Suprapubic skin (tissue), 4 donors: ENCODE data around the gene PPP2R2B. TPM values are rescaled to one million over a fixed set of nuclear protein-coding genes. Genes with fewer than 3 reads are reported as not detected.

Experiments used
- DNase-seq, 2 donors: peaks; one replicate each; pipeline ENCODE4 v3.0.0-alpha.2; 2019; ENCODE audit warnings: low spot score in 2 of 2
- H3K27ac ChIP-seq: fragments of 200-600 bp; sonication (generic); one replicate; pipeline ENCODE4 v1.5.1; 2019
- H3K27me3 ChIP-seq: fragments of 200-600 bp; sonication (generic); one replicate; pipeline ENCODE4 v1.5.1; 2019
- H3K36me3 ChIP-seq: fragments of 200-600 bp; sonication (generic); one replicate; pipeline ENCODE4 v1.5.1; 2019
- H3K4me1 ChIP-seq: fragments of 200-600 bp; sonication (generic); one replicate; pipeline ENCODE4 v1.5.1; 2019
- H3K4me3 ChIP-seq: fragments of 200-600 bp; sonication (generic); one replicate; pipeline ENCODE4 v1.5.1; 2019; ENCODE audit warnings: mild to moderate bottlenecking
- H3K9me3 ChIP-seq: fragments of 200-600 bp; sonication (generic); one replicate; pipeline ENCODE4 v1.5.1; 2019
- CTCF ChIP-seq, 2 donors: fragments of 200-600 bp in 1 of 2; fragments of 450-650 bp in 1 of 2; sonication (generic) in 1 of 2; IDR thresholded peaks; one replicate each; pipeline ENCODE4 v1.5.1; 2016 to 2019; ENCODE audit warnings: antibody characterized with exemption in 2 of 2, mild to moderate bottlenecking in 1 of 2, moderate library complexity in 1 of 2
- EP300 ChIP-seq: sonication (generic); formaldehyde crosslinking; IDR thresholded peaks from one replicate; pipeline ENCODE4 v1.6.1; 2017; ENCODE audit warnings: antibody characterized with exemption
- POLR2A ChIP-seq, 2 donors: fragments of 450-650 bp; IDR thresholded peaks; one replicate each; pipeline ENCODE4 v1.6.1; 2017; ENCODE audit warnings: antibody characterized with exemption in 2 of 2, mild to moderate bottlenecking in 2 of 2, moderate library complexity in 2 of 2
- POLR2AphosphoS5 ChIP-seq, 3 donors: sonication (generic); formaldehyde crosslinking; IDR thresholded peaks; one replicate each; pipeline ENCODE4 v1.6.1; 2017; ENCODE audit warnings: antibody characterized with exemption in 3 of 3
- WGBS: methylation state at CpG from one replicate; pipeline ENCODE4 v1.1.5; 2018; 5-methylcytosine and 5-hydroxymethylcytosine counted together
- total RNA-seq, 4 donors: library from RNA; depleted of rRNA; stranded (reverse); fragments of >200 nt; gene quantifications; one replicate each; pipeline ENCODE4 v1.1.0, GENCODE V29; 2016

The PPP2R2B gene
- total RNA-seq, 4 donors from 2014 or later = 1.2 to 6.4 (median 3.8) TPM

- TF ChIP-seq POLR2AphosphoS5 (IDR thresholded peaks at IDR 0.05) = no peak
- no peak for TF ChIP-seq CTCF (IDR thresholded peaks at IDR 0.05)
- TF ChIP-seq EP300 = no peak
- TF ChIP-seq POLR2A (IDR thresholded peaks at IDR 0.05) = no peak
- Histone ChIP-seq H3K4me3 (no peak overlapping the region), H3K4me1 (peaks cover 15% of the 10 kb centered on the region), H3K9me3 (no peaks in the 10 kb centered on the region), H3K27ac (no peak overlapping the region), H3K27me3 (no peaks in the 10 kb centered on the region), H3K36me3 (no peaks in the 10 kb centered on the region)
- WGBS = 39% methylated on average over 3 of the region's 3 CpGs
- no peak for DNase-seq
These were observed 179.4 kb downstream of the PPP2R2B start for GRCh38 chr5:146699138-146699537.

GRCh38 chr5:146698651-146699050, 179.9 kb downstream of the PPP2R2B start:
- H3K4me1 ChIP-seq = peaks cover 14% of the 10 kb centered on the region
- no peak for DNase-seq
- H3K4me3 ChIP-seq = no peak overlapping the region
- 91% methylated on average over 1 of the region's 1 CpG for WGBS
- TF ChIP-seq POLR2AphosphoS5 (IDR thresholded peaks at IDR 0.05) (no peak), POLR2A (IDR thresholded peaks at IDR 0.05) (no peak), CTCF (IDR thresholded peaks at IDR 0.05) (no peak), EP300 (no peak)
- H3K36me3 ChIP-seq = no peaks in the 10 kb centered on the region
- no peaks in the 10 kb centered on the region for H3K9me3 ChIP-seq
- no peak overlapping the region for H3K27ac ChIP-seq
- no peaks in the 10 kb centered on the region for H3K27me3 ChIP-seq

GRCh38 chr5:146697211-146697610, 181.3 kb downstream of the PPP2R2B start:
- no peaks in the 10 kb centered on the region for H3K9me3 ChIP-seq
- no peaks in the 10 kb centered on the region for H3K27me3 ChIP-seq
- no peak overlapping the region for H3K4me3 ChIP-seq
- no peaks in the 10 kb centered on the region for H3K36me3 ChIP-seq
- peaks cover 7% of the 10 kb centered on the region for H3K4me1 ChIP-seq
- no peak for DNase-seq
- no peak for TF ChIP-seq POLR2A (IDR thresholded peaks at IDR 0.05)
- no peak for TF ChIP-seq CTCF (IDR thresholded peaks at IDR 0.05)
- no peak for TF ChIP-seq POLR2AphosphoS5 (IDR thresholded peaks at IDR 0.05)
- TF ChIP-seq EP300 = no peak
- H3K27ac ChIP-seq = no peak overlapping the region

GRCh38 chr5:146695646-146696045, 182.9 kb downstream of the PPP2R2B start:
- H3K4me3 ChIP-seq = no peak overlapping the region

GRCh38 chr5:146690880-146691355, 187.6 kb downstream of the PPP2R2B start:
- Histone ChIP-seq H3K4me1 (no peaks in the 10 kb centered on the region), H3K27me3 (no peaks in the 10 kb centered on the region), H3K9me3 (no peaks in the 10 kb centered on the region), H3K36me3 (no peaks in the 10 kb centered on the region), H3K4me3 (no peak overlapping the region), H3K27ac (no peak overlapping the region)
- no peak for DNase-seq
- TF ChIP-seq POLR2AphosphoS5 (IDR thresholded peaks at IDR 0.05) = no peak
- no peak for TF ChIP-seq CTCF (IDR thresholded peaks at IDR 0.05)
- TF ChIP-seq EP300 = no peak
- TF ChIP-seq POLR2A (IDR thresholded peaks at IDR 0.05) = no peak
- WGBS = 93% methylated on average over 6 of the region's 6 CpGs

More at GRCh38 chr5:146695646-146696045, 182.9 kb downstream of the PPP2R2B start:
- Histone ChIP-seq H3K27me3 (no peaks in the 10 kb centered on the region), H3K4me1 (peaks cover 7% of the 10 kb centered on the region), H3K9me3 (no peaks in the 10 kb centered on the region), H3K27ac (no peak overlapping the region), H3K36me3 (no peaks in the 10 kb centered on the region)
- 92% methylated on average over 1 of the region's 1 CpG for WGBS
- no peak for DNase-seq
- no peak for TF ChIP-seq POLR2A (IDR thresholded peaks at IDR 0.05)
- TF ChIP-seq POLR2AphosphoS5 (IDR thresholded peaks at IDR 0.05) = no peak
- TF ChIP-seq CTCF (IDR thresholded peaks at IDR 0.05) = no peak
- TF ChIP-seq EP300 = no peak
